GM10248 (cell line): Measurements from ENCODE around the gene LIPT1.
"Not testable (repeated sequence)": the region's sequence is repeated elsewhere in the genome, so short reads cannot be mapped to it uniquely, and the experiment has no call there.

ENCODE experiments used
- CTCF ChIA-PET: fragments of 300-600 bp; sonication (Branson Sonifier 250); formaldehyde crosslinking; extraction: SDS; loops from one replicate; lab custom pipeline; 2021; ENCODE audit warnings: antibody characterized with exemption; lab: Yijun Ruan, JAX
- POLR2A ChIA-PET: fragments of 350-650 bp; sonication (Branson Sonifier 250); formaldehyde crosslinking; extraction: SDS; loops from one replicate; lab custom pipeline; 2020; ENCODE audit warnings: antibody characterized with exemption; lab: Yijun Ruan, JAX
- DNase-seq: peaks from one replicate; pipeline ENCODE4 v3.0.0; 2012; ENCODE audit errors: extremely low spot score
- CTCF ChIP-seq: IDR thresholded peaks from 2 replicates; pipeline ENCODE4 v1.5.1; 2012; ENCODE audit warnings: mild to moderate bottlenecking, low read depth; ENCODE audit errors: extremely low read depth, missing control alignments, control extremely low read depth

LIPT1 gene

GRCh38 chr2:99187011-99187410 lies 32.2 kb downstream of the LIPT1 start:
- ChIA-PET POLR2A (no interaction called here), CTCF (interaction anchor here (1.5 kb wide), 1 partner anchor 15 kb away, joined by 3 read pairs; no protein-coding TSS in a partner anchor)
- no peak for TF ChIP-seq CTCF
- no peak for DNase-seq

GRCh38 chr2:99188357-99188756 lies 33.6 kb downstream of the LIPT1 start:
- no peak for DNase-seq
- TF ChIP-seq CTCF: no peak
- POLR2A ChIA-PET: no interaction called here
- CTCF ChIA-PET: interaction anchor here (1.5 kb wide), 1 partner anchor 13 kb away, joined by 3 read pairs; no protein-coding TSS in a partner anchor

- TF ChIP-seq CTCF: no peak
- ChIA-PET POLR2A (no interaction called here), CTCF (no interaction called here)
- no peak for DNase-seq
Observed at GRCh38 chr2:99190548-99190947, 35.8 kb downstream of the LIPT1 start.

GRCh38 chr2:99192364-99192763 lies 37.6 kb downstream of the LIPT1 start:
- POLR2A ChIA-PET: not testable (repeated sequence)

GRCh38 chr2:99198103-99198841 lies 43.5 kb downstream of the LIPT1 start:
- POLR2A ChIA-PET: no interaction called here
- CTCF ChIA-PET: no interaction called here
- TF ChIP-seq CTCF: no peak
- DNase-seq: no peak

More at GRCh38 chr2:99192364-99192763, 37.6 kb downstream of the LIPT1 start:
- DNase-seq, CTCF ChIA-PET: not testable (repeated sequence)

GRCh38 chr2:99200076-99200800 lies 45.5 kb downstream of the LIPT1 start:
- no peak for DNase-seq
- POLR2A ChIA-PET: no interaction called here
- CTCF ChIA-PET: no interaction called here
- TF ChIP-seq CTCF: no peak

- DNase-seq: no peak
- TF ChIP-seq CTCF: no peak
- ChIA-PET CTCF (interaction anchor here (1.0 kb wide), 2 partner anchors 12 to 15 kb away, joined by 3 read pairs; no protein-coding TSS in a partner anchor), POLR2A (no interaction called here)
Observed at GRCh38 chr2:99201959-99202678, 47.4 kb downstream of the LIPT1 start.
